Mucosa of descending colon (tissue), 3 donors: ENCODE results near the gene TIA1. TPM values are rescaled to one million over a fixed set of nuclear protein-coding genes. Genes with fewer than 3 reads are reported as not detected.
"Not testable (repeated sequence)": the region's sequence is repeated elsewhere in the genome, so short reads cannot be mapped to it uniquely, and the experiment has no call there.

Experiments used
- ATAC-seq: fragments of 200-7000 bp; cut with Tn5 transposase; one replicate; pipeline ENCODE4 v1.9.1; 2020; ENCODE audit warnings: mild to moderate bottlenecking, moderate library complexity
- DNase-seq, 3 donors: peaks; one replicate each; pipeline ENCODE4 v3.0.0-alpha.2; 2020
- H3K36me3 ChIP-seq: fragments of 200-600 bp; one replicate; pipeline ENCODE4 v1.8.0; 2021; ENCODE audit warnings: low read depth, mild to moderate bottlenecking
- H3K4me1 ChIP-seq: fragments of 200-600 bp; one replicate; pipeline ENCODE4 v1.8.0; 2021; ENCODE audit warnings: low read depth, mild to moderate bottlenecking
- H3K4me3 ChIP-seq: fragments of 200-600 bp; one replicate; pipeline ENCODE4 v1.8.0; 2021; ENCODE audit warnings: mild to moderate bottlenecking
- H3K9me3 ChIP-seq: fragments of 200-600 bp; one replicate; pipeline ENCODE4 v1.8.0; 2021; ENCODE audit warnings: mild to moderate bottlenecking
- CTCF ChIP-seq: fragments of 200-600 bp; IDR thresholded peaks from one replicate; pipeline ENCODE4 v1.8.0; 2022; ENCODE audit warnings: antibody characterized with exemption, mild to moderate bottlenecking
- intact Hi-C, 2 donors: fragments of 100-400 bp; cut with DNase I in 1 of 2; cut with micrococcal nuclease in 1 of 2; formaldehyde crosslinking; loops; one replicate each; pipeline versions ENCODE4 v1.11.0 to v1.11.1; 2022; cut with DNase I, micrococcal nuclease
- total RNA-seq, 3 donors: library from RNA; stranded (reverse); fragmentation: NEBNext Ultra II Directional in 2 of 3; extraction: Animal tissue kit (Norgen Biotek cat#: 25700) in 2 of 3; gene quantifications; one replicate each; pipeline versions ENCODE4 v1.2.1 to v1.2.4, GENCODE V29; 2021 to 2023
- donor health status: DM: no; HTN: no; CAD: no; lungs with moderate emphysema.
- donor health status: DM: no; HTN: no; CAD: no.
- donor health status: DM: no; HTN: yes; CAD: no.

Gene TIA1
- total RNA-seq, 3 donors from 2014 or later, result 83.0 to 135 (median 115) TPM

- Histone ChIP-seq H3K4me1 (no peaks in the 10 kb centered on the region), H3K9me3 (no peaks in the 10 kb centered on the region), H3K4me3 (no peak overlapping the region), H3K36me3 (no peaks in the 10 kb centered on the region)
- no peak for DNase-seq
- intact Hi-C loops, result no loop called here
- ATAC-seq, result no peak
- no peak for TF ChIP-seq CTCF
Measured at GRCh38 chr2:70199320-70199864, 49.0 kb downstream of the TIA1 start.

- Histone ChIP-seq H3K4me3 (no peak overlapping the region), H3K36me3 (no peaks in the 10 kb centered on the region), H3K4me1 (peaks cover 3% of the 10 kb centered on the region), H3K9me3 (no peaks in the 10 kb centered on the region)
- no peak for TF ChIP-seq CTCF
- DNase-seq (no peak), ATAC-seq (no peak)
- intact Hi-C loops, result no loop called here
Measured at GRCh38 chr2:70192516-70192915, 55.9 kb downstream of the TIA1 start.

GRCh38 chr2:70191244-70191735, 57.1 kb downstream of the TIA1 start:
- Histone ChIP-seq H3K9me3 (no peaks in the 10 kb centered on the region), H3K4me1 (peaks cover 3% of the 10 kb centered on the region), H3K36me3 (no peaks in the 10 kb centered on the region), H3K4me3 (no peak overlapping the region)
- ATAC-seq (no peak), DNase-seq (no peak)
- no peak for TF ChIP-seq CTCF
- intact Hi-C loops, result no loop called here

- ATAC-seq (peak; percentile 98), DNase-seq (peak; percentile 95 to 97 (median 97))
- Histone ChIP-seq H3K4me1 (peaks cover 3% of the 10 kb centered on the region), H3K9me3 (no peaks in the 10 kb centered on the region), H3K4me3 (peak within 1 kb of the TSS; percentile 59), H3K36me3 (no peaks in the 10 kb centered on the region)
- TF ChIP-seq CTCF, result no peak
- intact Hi-C loops, result no loop called here
Measured at GRCh38 chr2:70190418-70191243, 57.8 kb downstream of the TIA1 start, which contains the start of gene C2orf42. TSS of gene C2orf42 (minus strand) at chr2:70191019. CDS start at chr2:70181985, 9,034 bp downstream.

GRCh38 chr2:70188460-70188859, 60.0 kb downstream of the TIA1 start:
- H3K4me1 ChIP-seq, result peaks cover 3% of the 10 kb centered on the region
- no peaks in the 10 kb centered on the region for H3K9me3 ChIP-seq
- TF ChIP-seq CTCF, result no peak
- intact Hi-C loops, result no loop called here
- ATAC-seq, result no peak
- H3K36me3 ChIP-seq, result no peaks in the 10 kb centered on the region
- H3K4me3 ChIP-seq, result no peak overlapping the region
- no peak for DNase-seq

- ATAC-seq, intact Hi-C loops, H3K4me1 ChIP-seq, H3K9me3 ChIP-seq, DNase-seq, H3K4me3 ChIP-seq, H3K36me3 ChIP-seq: not testable (repeated sequence)
Measured at GRCh38 chr2:70187170-70187569, 61.3 kb downstream of the TIA1 start.
